ENCODE data around the gene TRIM41. TPM values are rescaled to one million over a fixed set of nuclear protein-coding genes. Genes with fewer than 3 reads are reported as not detected.
A peak's percentile ranks its signal among the peaks of the same experiment; 100 is the strongest.
"Not testable (repeated sequence)": the region's sequence is repeated elsewhere in the genome, so short reads cannot be mapped to it uniquely, and the experiment has no call there.

The TRIM41 gene
- total RNA-seq, 4 donors from 2014 or later, result 9.7 to 17.6 (median 12.1) TPM

DNA sequence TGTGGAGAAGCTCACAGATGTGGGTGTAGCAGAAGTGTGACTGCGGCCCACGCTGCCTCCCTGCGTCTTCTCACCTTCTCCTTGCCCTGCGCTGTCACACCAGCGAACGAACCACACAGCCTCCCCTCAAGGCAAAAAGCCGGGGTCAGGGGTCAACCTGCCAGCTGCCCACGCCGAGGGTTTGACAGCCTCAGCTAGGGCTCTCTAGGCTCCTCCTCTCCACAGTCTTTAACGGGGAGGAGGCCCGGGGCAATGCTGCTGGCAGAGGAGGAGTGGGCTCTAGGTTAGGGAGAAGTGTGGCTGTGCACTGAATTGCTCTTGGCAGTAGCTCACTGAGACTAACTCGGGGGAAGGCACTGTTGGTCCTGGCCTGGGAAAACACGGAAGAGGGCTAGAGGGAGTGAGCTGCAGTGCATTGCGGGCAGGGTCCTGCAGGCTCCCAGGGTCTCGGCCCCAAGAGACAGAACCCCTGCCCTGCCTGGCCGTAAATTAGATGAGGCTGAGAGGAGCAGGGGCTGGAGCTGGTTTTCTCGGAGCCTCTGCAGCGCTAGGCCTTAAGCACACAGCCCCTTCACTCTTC, 42.1 kb downstream of the TRIM41 start:
- H3K27ac ChIP-seq, result no peak overlapping the region
- WGBS, 2 donors (ENCODE audit: low coverage in 1 of 2), result 82 to 93% methylated on average over 6 to 7 of the region's 18 CpGs
- H3K9me3 ChIP-seq, result no peaks in the 10 kb centered on the region
- H3K36me3 ChIP-seq, result peaks cover 0 to 19% of the 10 kb centered on the region in 2 donors
- no peaks in the 10 kb centered on the region for H3K27me3 ChIP-seq
- H3K4me1 ChIP-seq, result peaks cover 0 to 11% (median 3%) of the 10 kb centered on the region in 3 donors
- H3K4me3 ChIP-seq, result no peak overlapping the region
- ATAC-seq, result no peak
- TF ChIP-seq EP300 (IDR thresholded peaks at IDR 0.05) (no peak), POLR2AphosphoS5 (IDR thresholded peaks at IDR 0.05) (no peak), POLR2A (IDR thresholded peaks at IDR 0.05) (no peak)
- TF ChIP-seq, protein P1, sequence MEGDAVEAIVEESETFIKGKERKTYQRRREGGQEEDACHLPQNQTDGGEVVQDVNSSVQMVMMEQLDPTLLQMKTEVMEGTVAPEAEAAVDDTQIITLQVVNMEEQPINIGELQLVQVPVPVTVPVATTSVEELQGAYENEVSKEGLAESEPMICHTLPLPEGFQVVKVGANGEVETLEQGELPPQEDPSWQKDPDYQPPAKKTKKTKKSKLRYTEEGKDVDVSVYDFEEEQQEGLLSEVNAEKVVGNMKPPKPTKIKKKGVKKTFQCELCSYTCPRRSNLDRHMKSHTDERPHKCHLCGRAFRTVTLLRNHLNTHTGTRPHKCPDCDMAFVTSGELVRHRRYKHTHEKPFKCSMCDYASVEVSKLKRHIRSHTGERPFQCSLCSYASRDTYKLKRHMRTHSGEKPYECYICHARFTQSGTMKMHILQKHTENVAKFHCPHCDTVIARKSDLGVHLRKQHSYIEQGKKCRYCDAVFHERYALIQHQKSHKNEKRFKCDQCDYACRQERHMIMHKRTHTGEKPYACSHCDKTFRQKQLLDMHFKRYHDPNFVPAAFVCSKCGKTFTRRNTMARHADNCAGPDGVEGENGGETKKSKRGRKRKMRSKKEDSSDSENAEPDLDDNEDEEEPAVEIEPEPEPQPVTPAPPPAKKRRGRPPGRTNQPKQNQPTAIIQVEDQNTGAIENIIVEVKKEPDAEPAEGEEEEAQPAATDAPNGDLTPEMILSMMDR (IDR thresholded peaks at IDR 0.05), result no peak

DNA sequence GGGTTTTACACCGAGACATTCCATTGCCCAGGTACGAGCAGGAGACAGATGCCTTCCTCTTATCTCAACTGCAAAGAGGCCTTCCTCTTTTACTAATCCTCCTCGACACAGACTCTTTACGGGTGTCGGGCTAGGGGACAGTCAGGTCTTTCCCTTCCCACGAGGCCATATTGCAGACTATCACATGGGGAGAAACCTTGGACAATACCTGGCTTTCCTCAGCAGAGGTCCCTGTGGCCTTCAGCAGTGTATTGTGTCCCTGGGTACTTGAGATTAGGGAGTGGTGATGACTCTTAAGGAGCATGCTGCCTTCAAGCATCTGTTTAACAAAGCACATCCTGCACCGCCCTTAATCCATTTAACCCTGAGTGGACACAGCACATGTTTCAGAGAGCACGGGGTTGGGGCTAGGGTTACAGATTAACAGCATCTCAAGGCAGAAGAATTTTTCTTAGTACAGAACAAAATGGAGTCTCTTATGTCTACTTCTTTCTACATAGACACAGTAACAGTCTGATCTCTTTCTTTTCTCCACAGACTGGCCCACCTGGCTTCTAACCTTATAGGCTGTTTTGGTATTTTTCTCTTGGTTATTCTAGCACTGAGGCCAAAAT, 44.3 kb downstream of the TRIM41 start:
- H3K27me3 ChIP-seq, H3K9me3 ChIP-seq, ATAC-seq, H3K27ac ChIP-seq, H3K4me3 ChIP-seq, H3K4me1 ChIP-seq: not testable (repeated sequence)
- H3K36me3 ChIP-seq, result peaks cover 0 to 22% of the 10 kb centered on the region in 2 donors
- WGBS, 2 donors (ENCODE audit: low coverage in 1 of 2), result 29 to 43% methylated on average over 1 to 8 of the region's 8 CpGs

DNA sequence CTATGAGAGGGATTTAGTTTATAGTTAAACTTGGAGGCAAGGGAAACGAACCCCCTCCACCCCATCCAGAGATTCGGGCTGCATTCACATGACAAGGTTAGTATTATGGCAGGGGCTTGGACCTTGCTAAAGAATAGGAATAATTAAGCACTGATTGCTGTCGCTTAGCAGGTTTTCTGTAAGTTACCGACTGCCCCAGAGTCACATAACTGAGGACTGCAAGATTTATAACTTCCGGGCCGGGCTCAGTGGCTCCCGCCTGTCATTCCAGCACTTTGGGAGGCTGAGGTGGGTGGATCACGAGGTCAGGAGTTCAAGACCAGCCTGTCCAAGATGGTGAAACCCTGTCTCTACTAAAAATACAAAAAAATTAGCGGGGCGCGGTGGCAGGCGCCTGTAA, 44.8 kb downstream of the TRIM41 start:
- peaks cover 0 to 25% of the 10 kb centered on the region in 2 donors for H3K36me3 ChIP-seq
- not testable (repeated sequence) for H3K27me3 ChIP-seq, H3K4me1 ChIP-seq, ATAC-seq, H3K27ac ChIP-seq, H3K4me3 ChIP-seq, H3K9me3 ChIP-seq
- 80 to 87% methylated on average over 7 to 11 of the region's 12 CpGs for WGBS, 2 donors (ENCODE audit: low coverage in 1 of 2)

DNA sequence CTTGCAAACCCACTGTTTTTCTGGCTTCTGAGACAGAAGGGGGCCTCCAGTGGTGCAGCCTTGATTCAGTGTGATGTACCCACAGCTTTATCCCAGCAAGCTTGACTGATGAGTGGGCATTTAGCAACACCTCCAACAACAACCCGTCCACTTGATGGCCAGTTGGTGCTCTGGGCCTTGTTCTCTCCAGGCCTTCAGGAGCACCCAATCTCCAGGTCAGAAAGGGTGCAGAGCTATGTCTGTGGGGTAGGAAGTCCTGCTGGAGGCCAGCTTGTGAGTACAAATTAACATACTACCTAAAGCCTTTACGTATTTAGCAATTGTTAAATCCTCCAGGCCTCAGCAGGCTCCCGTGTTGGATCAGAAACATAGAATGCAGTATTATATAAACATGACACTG, 48.0 kb downstream of the TRIM41 start:
- H3K36me3 ChIP-seq, result peaks cover 0 to 6% of the 10 kb centered on the region in 2 donors
- H3K27me3 ChIP-seq, result no peaks in the 10 kb centered on the region
- ATAC-seq, result no peak
- H3K4me3 ChIP-seq, result no peak overlapping the region
- H3K9me3 ChIP-seq, result no peaks in the 10 kb centered on the region
- TF ChIP-seq POLR2AphosphoS5 (IDR thresholded peaks at IDR 0.05) (no peak), POLR2A (IDR thresholded peaks at IDR 0.05) (no peak)
- TF ChIP-seq, protein P1 (IDR thresholded peaks at IDR 0.05), result no peak
- H3K27ac ChIP-seq, result no peak overlapping the region
- 71 to 72% methylated on average over 3 of the region's 3 CpGs for WGBS, 2 donors (ENCODE audit: low coverage in 1 of 2)
- H3K4me1 ChIP-seq, result no peaks in the 10 kb centered on the region

DNA sequence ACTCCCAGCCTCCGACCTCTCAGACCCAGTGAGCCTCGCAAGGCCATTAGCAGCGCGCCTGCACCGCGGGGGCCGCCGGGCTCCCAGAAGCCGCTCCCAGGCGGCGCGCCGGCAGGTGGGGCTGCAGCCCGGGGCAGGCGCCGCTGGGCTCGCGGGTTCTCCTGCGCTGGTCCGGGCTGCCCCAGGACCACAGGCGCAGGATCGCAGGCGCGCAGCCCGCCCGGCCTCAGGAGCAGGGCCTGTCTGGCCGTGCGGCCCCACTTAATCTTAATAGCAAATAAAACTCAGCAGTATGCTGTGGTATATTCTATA, 50.3 kb downstream of the TRIM41 start:
- not testable (repeated sequence) for H3K4me1 ChIP-seq, H3K4me3 ChIP-seq, H3K9me3 ChIP-seq, H3K27me3 ChIP-seq, ATAC-seq, H3K36me3 ChIP-seq
- WGBS, 2 donors (ENCODE audit: low coverage in 1 of 2), result 100% methylated on average over 1 of the region's 28 CpGs; no CpG with 5 or more reads in 1 of the 2 donors
- TF ChIP-seq, protein P1 (IDR thresholded peaks at IDR 0.05), result peak in 2 of 4 experiments; percentile 18 to 51
- peak overlapping the region in 1 of 4 donors; percentile 25 for H3K27ac ChIP-seq

DNA sequence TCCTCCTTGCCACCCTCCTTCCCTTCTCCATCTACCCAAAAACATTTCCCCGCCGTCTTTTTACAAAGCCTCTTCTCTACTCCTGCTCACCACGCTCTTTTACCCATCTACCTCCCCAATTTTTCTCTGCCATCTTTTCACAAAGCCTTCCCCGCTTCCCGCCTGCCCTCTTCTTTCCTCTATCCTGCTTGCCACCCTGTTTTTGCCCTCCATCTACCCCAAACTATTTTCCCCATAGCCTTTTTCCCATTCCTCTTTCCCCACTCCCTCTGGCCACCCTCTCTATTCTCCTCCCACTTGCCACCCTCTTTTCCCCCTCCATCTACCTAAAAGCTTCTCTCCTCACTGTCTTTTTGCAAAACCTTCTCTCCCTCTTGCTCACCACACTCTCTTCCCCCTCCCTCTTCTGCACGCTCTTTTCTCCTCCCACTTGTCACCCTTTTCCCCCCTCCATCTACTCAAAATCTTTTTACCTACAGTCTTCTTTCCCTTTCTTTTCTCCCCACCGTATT, 57.2 kb downstream of the TRIM41 start:
- TF ChIP-seq POLR2A (IDR thresholded peaks at IDR 0.05) (no peak), POLR2AphosphoS5 (IDR thresholded peaks at IDR 0.05) (no peak), EP300 (IDR thresholded peaks at IDR 0.05) (no peak)
- TF ChIP-seq, protein P1 (IDR thresholded peaks at IDR 0.05), result no peak
- ATAC-seq, result no peak
- H3K9me3 ChIP-seq, result no peaks in the 10 kb centered on the region
- no peak overlapping the region for H3K4me3 ChIP-seq
- 71 to 84% methylated on average over 7 of the region's 7 CpGs for WGBS, 2 donors (ENCODE audit: low coverage in 1 of 2)
- no peaks in the 10 kb centered on the region for H3K27me3 ChIP-seq
- no peak overlapping the region for H3K27ac ChIP-seq
- no peaks in the 10 kb centered on the region for H3K4me1 ChIP-seq
- no peaks in the 10 kb centered on the region for H3K36me3 ChIP-seq
